HepG2 (cell line): Measurements from ENCODE around the gene TUBGCP5. TPM values are rescaled to one million over a fixed set of nuclear protein-coding genes. Genes with fewer than 3 reads are reported as not detected.

Experiments used
- AGO1 ChIP-seq: fragments of 200-400 bp; formaldehyde crosslinking; IDR thresholded peaks from 2 replicates; pipeline ENCODE4 v1.6.1; 2017; ENCODE audit warnings: mild to moderate bottlenecking, low read depth, low read length, moderate library complexity; ENCODE audit not compliant: poor library complexity, severe bottlenecking
- AKAP8 ChIP-seq: sonication (generic); formaldehyde crosslinking; IDR thresholded peaks from 2 replicates; pipeline ENCODE4 v1.5.1; 2020; ENCODE audit warnings: mild to moderate bottlenecking, missing genetic modification reagents
- FLYWCH1 ChIP-seq: sonication (generic); formaldehyde crosslinking; IDR thresholded peaks from 2 replicates; pipeline ENCODE4 v1.8.1; 2023; ENCODE audit warnings: mild to moderate bottlenecking, missing genetic modification reagents
- KLF11 ChIP-seq: IDR thresholded peaks from 2 replicates; pipeline ENCODE4 v1.6.1; 2016; ENCODE audit warnings: missing compliant biosample characterization
- MIER3 ChIP-seq: IDR thresholded peaks from 2 replicates; pipeline ENCODE4 v1.6.1; 2016; ENCODE audit warnings: missing compliant biosample characterization, borderline replicate concordance
- PTBP1 ChIP-seq: fragments of 200-400 bp; formaldehyde crosslinking; IDR thresholded peaks from 2 replicates; pipeline ENCODE4 v1.6.1; 2018; ENCODE audit warnings: low read length, low read depth; ENCODE audit not compliant: poor library complexity, severe bottlenecking
- SMC3 ChIP-seq: IDR thresholded peaks from 2 replicates; pipeline ENCODE4 v1.6.1; 2011; ENCODE audit warnings: low read length, improper control_type of control experiment
- SP140L ChIP-seq: sonication (generic); formaldehyde crosslinking; IDR thresholded peaks from 2 replicates; pipeline ENCODE4 v1.4.0; 2020; ENCODE audit warnings: missing genetic modification reagents, borderline replicate concordance
- SP5 ChIP-seq: IDR thresholded peaks from 2 replicates; pipeline ENCODE4 v1.6.1; 2016; ENCODE audit warnings: low read depth, borderline replicate concordance
- TCF7L2 ChIP-seq: IDR thresholded peaks from 2 replicates; pipeline ENCODE4 v1.6.1; 2011; ENCODE audit warnings: mild to moderate bottlenecking, low read depth, low read length, moderate library complexity
- ZBTB7A ChIP-seq: sonication (generic); formaldehyde crosslinking; IDR thresholded peaks from 2 replicates; pipeline ENCODE4 v1.8.0; 2022; ENCODE audit warnings: mild to moderate bottlenecking, missing genetic modification reagents
- ZNF230 ChIP-seq: sonication (generic); formaldehyde crosslinking; IDR thresholded peaks from 2 replicates; pipeline ENCODE4 v1.4.0; 2020; ENCODE audit warnings: mild to moderate bottlenecking, missing genetic modification reagents
- ZNF350 ChIP-seq: sonication (generic); formaldehyde crosslinking; IDR thresholded peaks from 2 replicates; pipeline ENCODE4 v1.4.0; 2020; ENCODE audit warnings: mild to moderate bottlenecking, low read depth, missing genetic modification reagents, borderline replicate concordance
- ZNF562 ChIP-seq: sonication (generic); formaldehyde crosslinking; IDR thresholded peaks from 2 replicates; pipeline ENCODE4 v1.8.0; 2022; ENCODE audit warnings: missing genetic modification reagents, borderline replicate concordance
- ZSCAN30 ChIP-seq: sonication (generic); formaldehyde crosslinking; IDR thresholded peaks from 2 replicates; pipeline ENCODE4 v1.5.0; 2020; ENCODE audit warnings: mild to moderate bottlenecking, missing genetic modification reagents
- polyA plus RNA-seq, 8 experiments: library from polyadenylated mRNA; depleted of rRNA in 3 of 8; stranded (reverse) in 7 of 8; unstranded in 1 of 8; fragments of >200 nt; fragmentation: Illumina TruSeq in 4 of 8; extraction: Trizol in 4 of 8; gene quantifications; 2 replicates each; pipeline versions ENCODE4 v1.2.1 to v1.2.3, GENCODE V29; 2011 to 2016; ENCODE audit warnings: low read depth in 4 of 8, missing spikeins in 1 of 8, mixed read lengths in 1 of 8; ENCODE audit not compliant: insufficient read depth in 1 of 8
- total RNA-seq, 5 experiments: library from RNA; depleted of rRNA; stranded (reverse); fragments of >200 nt; fragmentation: Illumina TruSeq; extraction: Trizol; gene quantifications; 2 replicates each; pipeline ENCODE4 v1.2.3, GENCODE V29; 2016; ENCODE audit warnings: low read depth in 1 of 5
- TF ChIP-seq, protein P1 (sequence below): sonication (generic); formaldehyde crosslinking; IDR thresholded peaks from 2 replicates; pipeline ENCODE4 v1.5.1; 2020; ENCODE audit warnings: mild to moderate bottlenecking, missing genetic modification reagents, borderline replicate concordance
- TF ChIP-seq, protein P2 (sequence below): sonication (generic); formaldehyde crosslinking; IDR thresholded peaks from 2 replicates; pipeline ENCODE4 v1.4.0; 2020; ENCODE audit warnings: missing genetic modification reagents; ENCODE audit errors: not compliant biosample characterization
- TF ChIP-seq, protein P3 (sequence below): sonication (generic); formaldehyde crosslinking; IDR thresholded peaks from 2 replicates; pipeline ENCODE4 v1.4.0; 2020; ENCODE audit warnings: mild to moderate bottlenecking, missing genetic modification reagents
- TF ChIP-seq, protein P4 (sequence below): sonication (generic); formaldehyde crosslinking; IDR thresholded peaks from 2 replicates; pipeline ENCODE4 v1.4.0; 2020; ENCODE audit warnings: missing genetic modification reagents

The TUBGCP5 gene
- total and polyA plus RNA-seq, 2 of the 13 experiments (the other 11 are each of a cell fraction or from before 2014, with no cell fraction given): 7.2 to 25.0 TPM

DNA sequence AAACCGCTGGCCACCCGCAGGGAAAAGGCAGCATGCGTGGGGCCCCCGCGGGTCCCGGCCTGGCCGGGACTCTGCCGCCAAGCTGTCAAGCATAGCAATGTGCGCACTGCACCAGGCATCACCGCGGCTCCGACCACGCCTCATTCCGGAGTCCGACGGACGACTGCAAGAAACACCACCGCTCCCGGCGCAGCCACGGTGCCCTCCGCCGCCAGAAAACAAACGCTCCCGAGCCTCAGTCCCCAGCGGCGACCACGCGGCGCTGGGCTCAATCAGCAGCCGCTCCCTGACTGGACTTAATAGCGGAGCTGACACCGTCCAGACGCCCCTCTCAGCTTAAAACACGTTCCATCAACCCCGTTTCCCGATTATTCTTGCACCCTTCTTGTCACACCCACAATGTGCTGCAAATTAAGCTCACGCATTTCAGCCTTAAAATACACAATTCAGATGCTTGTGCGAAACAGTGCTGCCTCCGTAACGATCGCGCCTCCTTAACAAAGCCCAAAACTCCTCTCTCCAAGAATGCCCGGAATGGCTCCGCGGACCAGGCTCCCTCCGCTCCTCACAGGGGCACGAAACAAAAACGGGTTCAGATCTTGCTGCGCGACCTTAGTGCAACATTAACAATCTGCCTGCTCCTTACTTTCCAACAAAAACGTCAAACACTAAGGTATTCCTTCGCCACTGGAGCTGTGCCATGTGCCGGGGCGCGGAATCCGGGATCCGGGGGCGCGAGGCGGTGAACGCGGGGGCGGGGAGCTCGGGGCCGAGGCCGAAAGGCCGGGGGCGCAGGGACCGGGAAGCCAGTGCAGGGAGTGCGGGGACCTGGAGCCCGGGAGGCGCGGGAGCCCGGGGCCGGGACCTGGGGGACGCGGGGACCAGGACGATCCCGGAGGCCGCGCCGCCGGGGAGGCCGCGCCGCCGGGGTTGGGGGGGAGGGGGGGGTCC lies 59.9 kb downstream of the TUBGCP5 start (continued):
- TF ChIP-seq, protein P1, sequence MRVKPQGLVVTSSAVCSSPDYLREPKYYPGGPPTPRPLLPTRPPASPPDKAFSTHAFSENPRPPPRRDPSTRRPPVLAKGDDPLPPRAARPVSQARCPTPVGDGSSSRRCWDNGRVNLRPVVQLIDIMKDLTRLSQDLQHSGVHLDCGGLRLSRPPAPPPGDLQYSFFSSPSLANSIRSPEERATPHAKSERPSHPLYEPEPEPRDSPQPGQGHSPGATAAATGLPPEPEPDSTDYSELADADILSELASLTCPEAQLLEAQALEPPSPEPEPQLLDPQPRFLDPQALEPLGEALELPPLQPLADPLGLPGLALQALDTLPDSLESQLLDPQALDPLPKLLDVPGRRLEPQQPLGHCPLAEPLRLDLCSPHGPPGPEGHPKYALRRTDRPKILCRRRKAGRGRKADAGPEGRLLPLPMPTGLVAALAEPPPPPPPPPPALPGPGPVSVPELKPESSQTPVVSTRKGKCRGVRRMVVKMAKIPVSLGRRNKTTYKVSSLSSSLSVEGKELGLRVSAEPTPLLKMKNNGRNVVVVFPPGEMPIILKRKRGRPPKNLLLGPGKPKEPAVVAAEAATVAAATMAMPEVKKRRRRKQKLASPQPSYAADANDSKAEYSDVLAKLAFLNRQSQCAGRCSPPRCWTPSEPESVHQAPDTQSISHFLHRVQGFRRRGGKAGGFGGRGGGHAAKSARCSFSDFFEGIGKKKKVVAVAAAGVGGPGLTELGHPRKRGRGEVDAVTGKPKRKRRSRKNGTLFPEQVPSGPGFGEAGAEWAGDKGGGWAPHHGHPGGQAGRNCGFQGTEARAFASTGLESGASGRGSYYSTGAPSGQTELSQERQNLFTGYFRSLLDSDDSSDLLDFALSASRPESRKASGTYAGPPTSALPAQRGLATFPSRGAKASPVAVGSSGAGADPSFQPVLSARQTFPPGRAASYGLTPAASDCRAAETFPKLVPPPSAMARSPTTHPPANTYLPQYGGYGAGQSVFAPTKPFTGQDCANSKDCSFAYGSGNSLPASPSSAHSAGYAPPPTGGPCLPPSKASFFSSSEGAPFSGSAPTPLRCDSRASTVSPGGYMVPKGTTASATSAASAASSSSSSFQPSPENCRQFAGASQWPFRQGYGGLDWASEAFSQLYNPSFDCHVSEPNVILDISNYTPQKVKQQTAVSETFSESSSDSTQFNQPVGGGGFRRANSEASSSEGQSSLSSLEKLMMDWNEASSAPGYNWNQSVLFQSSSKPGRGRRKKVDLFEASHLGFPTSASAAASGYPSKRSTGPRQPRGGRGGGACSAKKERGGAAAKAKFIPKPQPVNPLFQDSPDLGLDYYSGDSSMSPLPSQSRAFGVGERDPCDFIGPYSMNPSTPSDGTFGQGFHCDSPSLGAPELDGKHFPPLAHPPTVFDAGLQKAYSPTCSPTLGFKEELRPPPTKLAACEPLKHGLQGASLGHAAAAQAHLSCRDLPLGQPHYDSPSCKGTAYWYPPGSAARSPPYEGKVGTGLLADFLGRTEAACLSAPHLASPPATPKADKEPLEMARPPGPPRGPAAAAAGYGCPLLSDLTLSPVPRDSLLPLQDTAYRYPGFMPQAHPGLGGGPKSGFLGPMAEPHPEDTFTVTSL (CRISPR knock-in tag): no peak
- TF ChIP-seq PTBP1: no peak
- TF ChIP-seq, protein P2, sequence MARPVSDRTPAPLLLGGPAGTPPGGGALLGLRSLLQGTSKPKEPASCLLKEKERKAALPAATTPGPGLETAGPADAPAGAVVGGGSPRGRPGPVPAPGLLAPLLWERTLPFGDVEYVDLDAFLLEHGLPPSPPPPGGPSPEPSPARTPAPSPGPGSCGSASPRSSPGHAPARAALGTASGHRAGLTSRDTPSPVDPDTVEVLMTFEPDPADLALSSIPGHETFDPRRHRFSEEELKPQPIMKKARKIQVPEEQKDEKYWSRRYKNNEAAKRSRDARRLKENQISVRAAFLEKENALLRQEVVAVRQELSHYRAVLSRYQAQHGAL (CRISPR knock-in tag): peak; percentile 22
- TF ChIP-seq SP5: 0 out of 2 replicates have a peak, but pooled peaks have one; percentile 41
- TF ChIP-seq ZNF350 (CRISPR knock-in tag): no peak
- 0 out of 2 replicates have a peak, but pooled peaks have one; percentile 35 for TF ChIP-seq ZBTB7A (CRISPR knock-in tag)
- TF ChIP-seq MIER3 (CRISPR knock-in tag): no peak
- TF ChIP-seq SMC3: no peak
- TF ChIP-seq TCF7L2: no peak
- no peak for TF ChIP-seq ZSCAN30 (CRISPR knock-in tag)
- TF ChIP-seq ZNF230 (CRISPR knock-in tag): no peak
- TF ChIP-seq ZNF562 (CRISPR knock-in tag): no peak
- TF ChIP-seq FLYWCH1 (CRISPR knock-in tag): no peak
- TF ChIP-seq, protein P3, sequence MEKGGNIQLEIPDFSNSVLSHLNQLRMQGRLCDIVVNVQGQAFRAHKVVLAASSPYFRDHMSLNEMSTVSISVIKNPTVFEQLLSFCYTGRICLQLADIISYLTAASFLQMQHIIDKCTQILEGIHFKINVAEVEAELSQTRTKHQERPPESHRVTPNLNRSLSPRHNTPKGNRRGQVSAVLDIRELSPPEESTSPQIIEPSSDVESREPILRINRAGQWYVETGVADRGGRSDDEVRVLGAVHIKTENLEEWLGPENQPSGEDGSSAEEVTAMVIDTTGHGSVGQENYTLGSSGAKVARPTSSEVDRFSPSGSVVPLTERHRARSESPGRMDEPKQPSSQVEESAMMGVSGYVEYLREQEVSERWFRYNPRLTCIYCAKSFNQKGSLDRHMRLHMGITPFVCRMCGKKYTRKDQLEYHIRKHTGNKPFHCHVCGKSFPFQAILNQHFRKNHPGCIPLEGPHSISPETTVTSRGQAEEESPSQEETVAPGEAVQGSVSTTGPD (CRISPR knock-in tag): no peak
- no peak for TF ChIP-seq AKAP8 (CRISPR knock-in tag)
- TF ChIP-seq SP140L (CRISPR knock-in tag): no peak
- no peak for TF ChIP-seq KLF11
- no peak for TF ChIP-seq AGO1
- TF ChIP-seq, protein P4, sequence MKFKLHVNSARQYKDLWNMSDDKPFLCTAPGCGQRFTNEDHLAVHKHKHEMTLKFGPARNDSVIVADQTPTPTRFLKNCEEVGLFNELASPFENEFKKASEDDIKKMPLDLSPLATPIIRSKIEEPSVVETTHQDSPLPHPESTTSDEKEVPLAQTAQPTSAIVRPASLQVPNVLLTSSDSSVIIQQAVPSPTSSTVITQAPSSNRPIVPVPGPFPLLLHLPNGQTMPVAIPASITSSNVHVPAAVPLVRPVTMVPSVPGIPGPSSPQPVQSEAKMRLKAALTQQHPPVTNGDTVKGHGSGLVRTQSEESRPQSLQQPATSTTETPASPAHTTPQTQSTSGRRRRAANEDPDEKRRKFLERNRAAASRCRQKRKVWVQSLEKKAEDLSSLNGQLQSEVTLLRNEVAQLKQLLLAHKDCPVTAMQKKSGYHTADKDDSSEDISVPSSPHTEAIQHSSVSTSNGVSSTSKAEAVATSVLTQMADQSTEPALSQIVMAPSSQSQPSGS (CRISPR knock-in tag): no peak
